HCT116 (cell line): Measurements from ENCODE around the gene ERN1.

Experiments used
- ATF3 ChIP-seq: IDR thresholded peaks from 2 replicates; pipeline ENCODE4 v1.6.1; 2012
- EGR1 ChIP-seq: IDR thresholded peaks from 2 replicates; pipeline ENCODE4 v1.6.1; 2012; ENCODE audit warnings: low read depth
- EZH2 ChIP-seq: fragments of 200-600 bp; sonication (generic); IDR thresholded peaks from 2 replicates; pipeline ENCODE4 v1.6.1; 2017; ENCODE audit warnings: antibody characterized with exemption, mixed run types
- POLR2A ChIP-seq: IDR thresholded peaks from 2 replicates; pipeline ENCODE4 v1.7.0; 2011; ENCODE audit warnings: borderline replicate concordance; ENCODE audit not compliant: insufficient read depth, insufficient read length; ENCODE audit errors: extremely low read depth
- POLR2AphosphoS5 ChIP-seq: IDR thresholded peaks from 2 replicates; pipeline ENCODE4 v1.6.1; 2011; ENCODE audit warnings: mild to moderate bottlenecking, low read depth, low read length, moderate library complexity
- REST ChIP-seq: IDR thresholded peaks from 2 replicates; pipeline ENCODE4 v1.6.1; 2012; ENCODE audit warnings: low read depth
- TCF7L2 ChIP-seq: IDR thresholded peaks from 2 replicates; pipeline ENCODE4 v1.7.0; 2011; ENCODE audit warnings: borderline replicate concordance, inconsistent platforms; ENCODE audit not compliant: insufficient read depth, insufficient read length; ENCODE audit errors: extremely low read depth
- ZFX ChIP-seq: fragments of 450-650 bp; IDR thresholded peaks from 2 replicates; pipeline ENCODE4 v1.6.1; 2017
- TF ChIP-seq, protein P1 (sequence below), 3 experiments: fragments of 200-600 bp in 1 of 3; sonication (generic) in 1 of 3; IDR thresholded peaks in 2 of 3; conservative IDR thresholded peaks in 1 of 3; 2 replicates each; pipeline ENCODE4 v1.5.1; 2012 to 2017; ENCODE audit warnings: low read depth in 2 of 3, low read length in 2 of 3, antibody characterized with exemption in 1 of 3, borderline replicate concordance in 1 of 3, control low read depth in 1 of 3, mild to moderate bottlenecking in 1 of 3, mixed read lengths in 1 of 3, mixed run types in 1 of 3, moderate library complexity in 1 of 3; ENCODE audit not compliant: insufficient read depth in 1 of 3
- TF ChIP-seq, protein P2 (sequence below): IDR thresholded peaks from 2 replicates; pipeline ENCODE4 v1.6.1; 2012
- TF ChIP-seq, protein P3 (sequence below): IDR thresholded peaks from 2 replicates; pipeline ENCODE4 v1.6.1; 2011; ENCODE audit warnings: mild to moderate bottlenecking, low read length, moderate library complexity; ENCODE audit not compliant: insufficient replicate concordance; ENCODE audit errors: extremely low read depth

DNA sequence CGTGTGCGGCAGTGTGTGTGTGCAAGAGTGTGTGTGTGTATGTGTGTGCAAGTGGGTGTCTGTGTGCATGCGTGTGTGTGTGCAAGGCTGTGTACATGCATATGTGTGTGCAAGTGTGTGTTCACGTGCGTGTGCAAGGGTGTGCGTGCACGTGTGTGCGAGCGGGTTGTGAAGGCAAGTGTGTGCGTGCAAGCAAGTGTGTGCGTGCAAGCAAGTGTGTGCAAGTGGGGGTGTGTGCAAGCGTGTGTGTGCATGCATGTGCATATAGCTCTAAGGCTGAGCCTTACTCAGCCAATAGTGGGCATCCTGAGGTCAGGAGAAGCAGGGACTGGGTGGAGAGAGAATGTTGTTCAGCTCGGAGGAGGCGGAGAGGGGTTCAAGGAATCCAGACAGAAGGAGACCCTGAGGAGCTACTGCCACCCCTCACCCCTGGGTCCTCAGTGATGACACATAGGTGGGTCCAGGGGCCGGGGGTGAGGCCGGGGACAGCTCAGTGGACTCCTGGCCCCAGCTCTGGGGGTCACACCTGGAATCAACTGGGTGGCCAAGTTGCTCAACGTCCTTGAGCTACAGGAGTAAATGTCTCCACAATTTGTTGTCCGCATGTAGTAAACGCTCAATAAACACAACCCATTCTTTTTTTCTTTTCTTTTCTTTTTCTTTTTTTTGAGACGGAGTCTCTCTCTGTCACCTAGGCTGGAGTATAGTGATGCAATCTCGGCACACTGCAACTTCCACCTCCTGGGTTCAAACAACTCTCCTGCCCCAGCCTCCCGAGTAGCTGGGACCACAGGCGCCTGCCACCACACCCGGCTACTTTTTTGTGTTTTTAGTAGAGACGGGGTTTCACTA, 130.0 kb downstream of the ERN1 start:
- no peak for TF ChIP-seq ATF3
- TF ChIP-seq, protein P1, sequence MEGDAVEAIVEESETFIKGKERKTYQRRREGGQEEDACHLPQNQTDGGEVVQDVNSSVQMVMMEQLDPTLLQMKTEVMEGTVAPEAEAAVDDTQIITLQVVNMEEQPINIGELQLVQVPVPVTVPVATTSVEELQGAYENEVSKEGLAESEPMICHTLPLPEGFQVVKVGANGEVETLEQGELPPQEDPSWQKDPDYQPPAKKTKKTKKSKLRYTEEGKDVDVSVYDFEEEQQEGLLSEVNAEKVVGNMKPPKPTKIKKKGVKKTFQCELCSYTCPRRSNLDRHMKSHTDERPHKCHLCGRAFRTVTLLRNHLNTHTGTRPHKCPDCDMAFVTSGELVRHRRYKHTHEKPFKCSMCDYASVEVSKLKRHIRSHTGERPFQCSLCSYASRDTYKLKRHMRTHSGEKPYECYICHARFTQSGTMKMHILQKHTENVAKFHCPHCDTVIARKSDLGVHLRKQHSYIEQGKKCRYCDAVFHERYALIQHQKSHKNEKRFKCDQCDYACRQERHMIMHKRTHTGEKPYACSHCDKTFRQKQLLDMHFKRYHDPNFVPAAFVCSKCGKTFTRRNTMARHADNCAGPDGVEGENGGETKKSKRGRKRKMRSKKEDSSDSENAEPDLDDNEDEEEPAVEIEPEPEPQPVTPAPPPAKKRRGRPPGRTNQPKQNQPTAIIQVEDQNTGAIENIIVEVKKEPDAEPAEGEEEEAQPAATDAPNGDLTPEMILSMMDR (IDR thresholded peaks at IDR 0.05 in 2 of 3, conservative IDR thresholded peaks at IDR 0.05 in 1 of 3; ENCODE audit: borderline replicate concordance in 1 of 3, insufficient read depth in 1 of 3, low read depth in 2 of 3, low read length in 2 of 3), result no peak
- no peak for TF ChIP-seq POLR2AphosphoS5
- TF ChIP-seq POLR2A, result no peak
- no peak for TF ChIP-seq ZFX
- TF ChIP-seq, protein P2, sequence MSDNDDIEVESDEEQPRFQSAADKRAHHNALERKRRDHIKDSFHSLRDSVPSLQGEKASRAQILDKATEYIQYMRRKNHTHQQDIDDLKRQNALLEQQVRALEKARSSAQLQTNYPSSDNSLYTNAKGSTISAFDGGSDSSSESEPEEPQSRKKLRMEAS, result no peak
- no peak for TF ChIP-seq REST
- no peak for TF ChIP-seq EZH2
- TF ChIP-seq, protein P3, sequence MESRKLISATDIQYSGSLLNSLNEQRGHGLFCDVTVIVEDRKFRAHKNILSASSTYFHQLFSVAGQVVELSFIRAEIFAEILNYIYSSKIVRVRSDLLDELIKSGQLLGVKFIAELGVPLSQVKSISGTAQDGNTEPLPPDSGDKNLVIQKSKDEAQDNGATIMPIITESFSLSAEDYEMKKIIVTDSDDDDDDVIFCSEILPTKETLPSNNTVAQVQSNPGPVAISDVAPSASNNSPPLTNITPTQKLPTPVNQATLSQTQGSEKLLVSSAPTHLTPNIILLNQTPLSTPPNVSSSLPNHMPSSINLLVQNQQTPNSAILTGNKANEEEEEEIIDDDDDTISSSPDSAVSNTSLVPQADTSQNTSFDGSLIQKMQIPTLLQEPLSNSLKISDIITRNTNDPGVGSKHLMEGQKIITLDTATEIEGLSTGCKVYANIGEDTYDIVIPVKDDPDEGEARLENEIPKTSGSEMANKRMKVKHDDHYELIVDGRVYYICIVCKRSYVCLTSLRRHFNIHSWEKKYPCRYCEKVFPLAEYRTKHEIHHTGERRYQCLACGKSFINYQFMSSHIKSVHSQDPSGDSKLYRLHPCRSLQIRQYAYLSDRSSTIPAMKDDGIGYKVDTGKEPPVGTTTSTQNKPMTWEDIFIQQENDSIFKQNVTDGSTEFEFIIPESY, result no peak
- no peak for TF ChIP-seq TCF7L2
- TF ChIP-seq EGR1, result no peak
